ENCODE results near the gene TFPI.

Gene TFPI

DNA sequence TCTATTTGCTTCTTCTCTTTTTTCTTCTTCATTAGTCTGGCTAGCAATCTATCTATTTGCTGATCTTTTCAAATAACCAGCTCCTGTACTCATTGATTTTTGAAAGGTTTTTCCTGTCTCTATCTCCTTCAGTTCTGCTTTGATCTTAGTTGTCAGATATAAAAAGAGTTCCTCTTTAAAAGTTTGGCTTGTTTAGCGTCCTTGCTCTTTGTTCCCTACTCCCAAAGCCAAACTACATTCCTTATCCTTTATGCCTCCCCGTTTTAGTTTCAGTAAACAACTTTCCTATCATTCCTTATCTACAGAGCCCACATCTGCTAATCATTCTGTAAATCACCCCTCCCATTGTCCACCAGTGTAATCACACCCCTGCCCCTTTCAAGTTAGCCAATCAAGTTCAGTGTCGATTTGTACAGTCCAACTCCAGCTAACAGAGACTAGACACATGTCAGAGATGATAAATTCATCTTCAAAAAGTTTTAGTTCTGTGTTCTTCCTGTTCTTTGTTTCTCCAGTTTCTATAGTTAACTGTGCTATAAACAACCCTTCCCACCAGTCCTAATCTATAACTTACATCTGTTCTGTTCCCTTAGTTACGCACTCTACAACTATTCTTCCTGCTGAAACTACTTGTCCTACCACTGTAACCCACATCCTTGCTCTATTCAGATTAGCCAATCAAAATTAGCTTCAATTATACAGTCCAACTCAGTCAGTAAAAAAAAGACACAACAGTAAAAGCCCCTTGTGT is 44.4 kb downstream of the TFPI start:
- TF ChIP-seq, protein P1, sequence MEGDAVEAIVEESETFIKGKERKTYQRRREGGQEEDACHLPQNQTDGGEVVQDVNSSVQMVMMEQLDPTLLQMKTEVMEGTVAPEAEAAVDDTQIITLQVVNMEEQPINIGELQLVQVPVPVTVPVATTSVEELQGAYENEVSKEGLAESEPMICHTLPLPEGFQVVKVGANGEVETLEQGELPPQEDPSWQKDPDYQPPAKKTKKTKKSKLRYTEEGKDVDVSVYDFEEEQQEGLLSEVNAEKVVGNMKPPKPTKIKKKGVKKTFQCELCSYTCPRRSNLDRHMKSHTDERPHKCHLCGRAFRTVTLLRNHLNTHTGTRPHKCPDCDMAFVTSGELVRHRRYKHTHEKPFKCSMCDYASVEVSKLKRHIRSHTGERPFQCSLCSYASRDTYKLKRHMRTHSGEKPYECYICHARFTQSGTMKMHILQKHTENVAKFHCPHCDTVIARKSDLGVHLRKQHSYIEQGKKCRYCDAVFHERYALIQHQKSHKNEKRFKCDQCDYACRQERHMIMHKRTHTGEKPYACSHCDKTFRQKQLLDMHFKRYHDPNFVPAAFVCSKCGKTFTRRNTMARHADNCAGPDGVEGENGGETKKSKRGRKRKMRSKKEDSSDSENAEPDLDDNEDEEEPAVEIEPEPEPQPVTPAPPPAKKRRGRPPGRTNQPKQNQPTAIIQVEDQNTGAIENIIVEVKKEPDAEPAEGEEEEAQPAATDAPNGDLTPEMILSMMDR (IDR thresholded peaks at IDR 0.05) = no peak
- DNase-seq (ENCODE audit: low spot score) = no peak
- Histone ChIP-seq H3K4me3 (no peak overlapping the region), H3K27ac (no peak overlapping the region)

DNA sequence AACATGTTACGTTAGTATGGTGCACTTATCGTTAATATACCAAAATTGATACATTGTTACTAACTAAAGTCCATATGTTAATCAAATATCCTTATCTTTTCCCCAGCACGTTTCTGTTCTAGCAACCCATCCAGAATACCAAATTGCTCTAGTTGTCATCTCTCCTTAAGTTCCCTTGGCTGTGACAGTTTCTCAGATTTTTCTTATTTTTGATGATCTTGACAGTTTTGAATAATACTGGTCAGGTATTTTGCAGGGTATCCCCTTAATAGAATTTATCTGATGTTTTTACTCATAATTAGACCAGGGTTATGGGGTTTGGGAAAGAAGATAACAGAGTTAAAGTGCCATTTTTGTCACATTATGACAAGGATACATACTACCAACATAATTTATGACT is 47.8 kb downstream of the TFPI start:
- DNase-seq (ENCODE audit: low spot score) = no peak
- TF ChIP-seq, protein P1 (IDR thresholded peaks at IDR 0.05) = no peak
- Histone ChIP-seq H3K27ac (no peak overlapping the region), H3K4me3 (no peak overlapping the region)

DNA sequence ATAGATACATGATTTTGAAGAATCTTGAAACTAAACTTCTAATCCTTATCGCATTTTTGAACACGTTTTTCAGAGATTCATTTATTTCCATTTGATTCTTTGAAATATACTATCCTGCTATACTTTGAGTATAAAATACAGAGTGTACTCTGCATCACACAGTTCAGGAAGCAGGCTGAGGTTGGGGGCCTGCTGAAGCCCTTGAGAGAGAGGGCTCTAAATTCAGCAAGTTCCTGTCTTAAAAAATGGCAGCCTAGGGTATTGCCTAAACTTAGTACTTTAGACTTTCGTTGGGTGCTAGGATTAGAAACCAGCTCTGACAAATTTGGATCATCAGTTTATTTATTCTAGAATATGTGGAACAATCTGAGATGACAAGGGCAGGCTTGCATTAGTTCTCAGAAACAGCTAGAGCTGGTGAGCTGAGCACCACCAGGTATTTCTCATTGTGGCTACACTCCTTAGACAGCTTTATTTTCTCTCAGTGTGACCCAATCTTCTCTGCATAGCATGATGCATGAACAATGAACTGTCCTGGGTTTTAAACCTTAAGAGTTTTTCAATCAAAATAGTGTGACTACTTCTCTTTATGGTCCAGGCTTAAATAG is 49.1 kb downstream of the TFPI start:
- no peak overlapping the region for H3K4me3 ChIP-seq
- TF ChIP-seq, protein P1 (IDR thresholded peaks at IDR 0.05) = no peak
- no peak overlapping the region for H3K27ac ChIP-seq
- no peak for DNase-seq (ENCODE audit: low spot score)

DNA sequence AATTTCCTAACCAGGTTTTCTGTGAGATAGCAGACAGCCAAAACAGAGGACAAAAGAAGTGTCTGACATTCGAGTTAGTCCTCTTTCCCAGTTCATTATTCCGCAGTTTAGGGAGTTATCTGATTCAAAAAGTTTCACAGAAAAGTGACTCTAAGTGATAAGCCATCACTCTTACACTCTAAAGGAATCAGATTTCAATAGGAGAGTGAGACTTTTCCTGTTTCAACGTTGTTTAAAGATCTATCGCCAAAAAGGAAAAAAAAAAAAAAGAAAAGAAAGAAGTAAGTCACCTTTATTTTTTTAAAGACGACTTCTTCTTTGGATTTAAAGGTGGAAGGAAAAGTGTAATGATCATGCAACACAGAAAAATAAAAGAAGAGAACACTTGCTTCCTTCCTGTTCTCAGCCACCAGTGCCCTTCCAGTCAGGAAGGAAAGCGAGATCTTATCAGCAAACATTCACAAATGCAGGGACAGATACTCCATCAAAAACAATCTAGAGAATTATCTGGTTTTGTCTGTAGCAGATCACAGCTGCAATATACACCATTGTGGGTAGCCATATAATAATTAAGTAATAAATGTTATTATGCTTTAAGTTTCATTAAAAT is 49.8 kb downstream of the TFPI start:
- Histone ChIP-seq H3K27ac (no peak overlapping the region), H3K4me3 (no peak overlapping the region)
- no peak for DNase-seq (ENCODE audit: low spot score)
- TF ChIP-seq, protein P1 (IDR thresholded peaks at IDR 0.05) = no peak

DNA sequence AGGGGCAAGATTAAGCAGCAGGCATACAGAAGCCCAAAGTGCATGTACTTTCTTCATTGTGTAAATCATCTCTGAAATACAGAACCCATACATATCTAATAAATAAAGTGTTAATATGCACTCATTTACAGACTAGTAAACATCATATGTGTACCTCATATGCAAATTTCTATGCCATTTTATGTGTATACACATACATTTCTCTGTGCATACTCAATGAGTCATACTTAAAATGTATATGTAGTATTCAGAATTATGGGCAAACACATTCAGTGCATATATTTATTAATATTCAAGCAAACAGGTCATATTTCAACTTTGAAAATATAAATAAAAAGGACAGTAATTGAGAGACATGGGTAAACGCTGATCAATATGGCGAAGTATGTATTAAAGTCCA is 50.5 kb downstream of the TFPI start:
- H3K4me3 ChIP-seq = no peak overlapping the region
- TF ChIP-seq, protein P1 (IDR thresholded peaks at IDR 0.05) = no peak
- H3K27ac ChIP-seq = no peak overlapping the region
- DNase-seq (ENCODE audit: low spot score) = no peak

DNA sequence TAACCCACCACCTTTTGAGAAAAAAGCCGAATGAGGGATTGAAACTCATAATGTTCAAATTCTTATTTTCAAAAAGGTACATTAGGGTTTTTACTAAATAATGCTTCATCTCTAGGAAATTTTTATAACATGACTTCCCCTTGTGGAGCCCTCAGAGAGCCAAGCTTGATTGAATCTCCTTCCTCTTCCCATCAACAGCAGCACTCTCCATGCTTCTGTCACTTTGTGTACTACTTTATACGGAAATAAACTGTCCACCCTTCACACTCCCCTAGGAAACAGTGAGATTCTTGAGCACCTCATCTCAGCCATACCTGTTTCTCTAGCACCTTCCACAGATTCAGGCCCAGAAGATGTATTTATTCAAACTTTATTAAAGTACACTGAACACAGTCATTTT is 51.8 kb downstream of the TFPI start:
- TF ChIP-seq, protein P1 (IDR thresholded peaks at IDR 0.05) = no peak
- Histone ChIP-seq H3K27ac (no peak overlapping the region), H3K4me3 (no peak overlapping the region)
- no peak for DNase-seq (ENCODE audit: low spot score)
